Measurements from ENCODE around the gene DNAJC13. TPM values are rescaled to one million over a fixed set of nuclear protein-coding genes. Genes with fewer than 3 reads are reported as not detected.

The DNAJC13 gene
- total RNA-seq, 1 experiment from 2014 or later: 18.1 TPM

DNA sequence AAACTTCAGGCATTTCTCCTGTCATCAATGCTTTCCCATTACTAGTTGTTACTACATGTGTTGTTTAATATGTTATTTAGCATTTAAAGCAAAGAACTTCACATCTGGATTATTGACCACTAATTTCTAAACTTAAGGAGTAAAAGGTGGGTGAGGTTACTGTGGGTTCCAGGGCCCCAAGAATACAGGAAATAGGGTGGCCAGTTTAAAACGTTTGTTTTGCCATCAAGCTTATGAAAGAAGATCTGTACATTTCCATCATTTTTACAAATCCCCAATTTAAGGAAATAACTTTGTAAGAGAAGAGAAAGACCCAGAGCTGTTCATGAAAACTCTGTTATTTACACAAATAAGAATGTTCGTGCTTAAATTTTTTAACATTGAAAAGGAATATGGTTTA lies 125.3 kb downstream of the DNAJC13 start:
- no peak overlapping the region for H3T11ph ChIP-seq (ENCODE audit: low read length)
- no peak overlapping the region for H3K18ac ChIP-seq (ENCODE audit: insufficient read length, low read depth, low read length)
- H3K27me3 Mint-ChIP-seq (ENCODE audit: low read depth): no peaks in the 10 kb centered on the region
- H3K36me3 Mint-ChIP-seq (ENCODE audit: insufficient read depth in 1 of 3, low read depth in 3 of 3): peaks cover 3 to 14% (median 9%) of the 10 kb centered on the region in 3 experiments; a peak in 5 of 7 replicates
- H4K91ac ChIP-seq (ENCODE audit: insufficient read length, low read depth, low read length): no peak overlapping the region
- no peaks in the 10 kb centered on the region for H3K9me3 ChIP-seq (ENCODE audit: control insufficient read depth, low read depth, low read length)
- no peak overlapping the region; a peak in 1 of 7 replicates for H3K27ac Mint-ChIP-seq
- no CpG with 5 or more reads among the region's 2 CpGs for WGBS (ENCODE audit: extremely low coverage, insufficient read length, low lambda C conversion rate)
- H3K4me3 Mint-ChIP-seq: no peak overlapping the region
- no peak overlapping the region for H3K4me2 ChIP-seq (ENCODE audit: insufficient read depth, insufficient read length, low read length)
- H4K5ac ChIP-seq (ENCODE audit: insufficient read length, low read depth, low read length): no peak overlapping the region
- no peak overlapping the region for H2BK20ac ChIP-seq (ENCODE audit: low read depth, low read length, poor library complexity, severe bottlenecking)
- H4K20me1 ChIP-seq (ENCODE audit: control insufficient read depth, insufficient read depth, insufficient read length): no peaks in the 10 kb centered on the region
- no peak overlapping the region for H3K9ac ChIP-seq (ENCODE audit: extremely low read depth, insufficient read length, low read length)
- no peak overlapping the region for H3K4ac ChIP-seq (ENCODE audit: low read depth, low read length)
- no peak for DNase-seq
- no peak overlapping the region for H2BK120ac ChIP-seq (ENCODE audit: low read depth, low read length, poor library complexity, severe bottlenecking)
- no peak overlapping the region for H2BK12ac ChIP-seq (ENCODE audit: insufficient read length, low read depth, low read length)
- H3K56ac ChIP-seq (ENCODE audit: insufficient read length, low read depth, low read length): no peak overlapping the region
- H3K79me1 ChIP-seq (ENCODE audit: insufficient read depth, low read depth, low read length, poor library complexity, severe bottlenecking): no peaks in the 10 kb centered on the region
- TF ChIP-seq, protein P1, sequence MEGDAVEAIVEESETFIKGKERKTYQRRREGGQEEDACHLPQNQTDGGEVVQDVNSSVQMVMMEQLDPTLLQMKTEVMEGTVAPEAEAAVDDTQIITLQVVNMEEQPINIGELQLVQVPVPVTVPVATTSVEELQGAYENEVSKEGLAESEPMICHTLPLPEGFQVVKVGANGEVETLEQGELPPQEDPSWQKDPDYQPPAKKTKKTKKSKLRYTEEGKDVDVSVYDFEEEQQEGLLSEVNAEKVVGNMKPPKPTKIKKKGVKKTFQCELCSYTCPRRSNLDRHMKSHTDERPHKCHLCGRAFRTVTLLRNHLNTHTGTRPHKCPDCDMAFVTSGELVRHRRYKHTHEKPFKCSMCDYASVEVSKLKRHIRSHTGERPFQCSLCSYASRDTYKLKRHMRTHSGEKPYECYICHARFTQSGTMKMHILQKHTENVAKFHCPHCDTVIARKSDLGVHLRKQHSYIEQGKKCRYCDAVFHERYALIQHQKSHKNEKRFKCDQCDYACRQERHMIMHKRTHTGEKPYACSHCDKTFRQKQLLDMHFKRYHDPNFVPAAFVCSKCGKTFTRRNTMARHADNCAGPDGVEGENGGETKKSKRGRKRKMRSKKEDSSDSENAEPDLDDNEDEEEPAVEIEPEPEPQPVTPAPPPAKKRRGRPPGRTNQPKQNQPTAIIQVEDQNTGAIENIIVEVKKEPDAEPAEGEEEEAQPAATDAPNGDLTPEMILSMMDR (conservative IDR thresholded peaks at IDR 0.05): no peak
- H3K27ac ChIP-seq (ENCODE audit: insufficient read length, low read depth, low read length): no peak overlapping the region
- no peak overlapping the region for H2AK5ac ChIP-seq (ENCODE audit: insufficient read length, low read length)
- peaks cover 3% of the 10 kb centered on the region in 2 experiments; a peak in 3 of 4 replicates for H3K4me1 Mint-ChIP-seq
- H2AFZ ChIP-seq (ENCODE audit: low read length): no peak overlapping the region
- no peak overlapping the region for H3K14ac ChIP-seq (ENCODE audit: insufficient read depth, low read length)
- H2BK5ac ChIP-seq (ENCODE audit: insufficient read length, low read length): no peak overlapping the region
- no peaks in the 10 kb centered on the region for H3K79me2 ChIP-seq (ENCODE audit: insufficient read depth, low read length)
- no peak overlapping the region for H4K8ac ChIP-seq (replicated peaks; ENCODE audit: insufficient read length, low read depth, low read length)
- H3K9me3 Mint-ChIP-seq: no peaks in the 10 kb centered on the region
- H3K23me2 ChIP-seq (ENCODE audit: insufficient read length, low read depth, low read length, poor library complexity, severe bottlenecking): no peaks in the 10 kb centered on the region
- H3K27me3 ChIP-seq (ENCODE audit: insufficient read depth, low read length): no peaks in the 10 kb centered on the region
- no peaks in the 10 kb centered on the region for H3K4me1 ChIP-seq (ENCODE audit: insufficient read depth, low read length)
- no peak overlapping the region for H2BK15ac ChIP-seq (ENCODE audit: low read depth, low read length)
- H3K23ac ChIP-seq (ENCODE audit: insufficient read length, low read depth, low read length): no peak overlapping the region
